Measurements from ENCODE around the gene DUSP15.

DNA sequence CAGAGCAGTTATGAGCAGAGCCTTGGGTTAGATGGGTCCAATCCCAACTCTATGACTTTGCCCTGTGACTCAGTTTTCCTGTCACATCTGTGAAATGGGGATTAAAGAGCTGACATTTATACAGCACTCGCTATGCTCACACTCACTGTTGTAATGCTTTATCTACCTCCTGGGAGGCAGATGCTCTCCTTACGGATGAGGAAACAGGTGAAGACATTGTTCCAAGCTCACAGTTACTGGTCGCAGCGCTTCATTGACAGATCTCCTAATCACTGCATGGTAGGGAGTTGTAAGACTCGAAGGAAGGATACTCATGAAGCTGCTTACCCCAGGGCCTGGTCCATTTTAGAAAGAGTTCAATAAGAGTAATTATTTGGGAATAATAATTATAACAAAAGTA lies 54.1 kb downstream of the DUSP15 start:
- no peak for TF ChIP-seq EZH2 (IDR thresholded peaks at IDR 0.05; ENCODE audit: borderline replicate concordance, low read length)
- TF ChIP-seq, protein P1, sequence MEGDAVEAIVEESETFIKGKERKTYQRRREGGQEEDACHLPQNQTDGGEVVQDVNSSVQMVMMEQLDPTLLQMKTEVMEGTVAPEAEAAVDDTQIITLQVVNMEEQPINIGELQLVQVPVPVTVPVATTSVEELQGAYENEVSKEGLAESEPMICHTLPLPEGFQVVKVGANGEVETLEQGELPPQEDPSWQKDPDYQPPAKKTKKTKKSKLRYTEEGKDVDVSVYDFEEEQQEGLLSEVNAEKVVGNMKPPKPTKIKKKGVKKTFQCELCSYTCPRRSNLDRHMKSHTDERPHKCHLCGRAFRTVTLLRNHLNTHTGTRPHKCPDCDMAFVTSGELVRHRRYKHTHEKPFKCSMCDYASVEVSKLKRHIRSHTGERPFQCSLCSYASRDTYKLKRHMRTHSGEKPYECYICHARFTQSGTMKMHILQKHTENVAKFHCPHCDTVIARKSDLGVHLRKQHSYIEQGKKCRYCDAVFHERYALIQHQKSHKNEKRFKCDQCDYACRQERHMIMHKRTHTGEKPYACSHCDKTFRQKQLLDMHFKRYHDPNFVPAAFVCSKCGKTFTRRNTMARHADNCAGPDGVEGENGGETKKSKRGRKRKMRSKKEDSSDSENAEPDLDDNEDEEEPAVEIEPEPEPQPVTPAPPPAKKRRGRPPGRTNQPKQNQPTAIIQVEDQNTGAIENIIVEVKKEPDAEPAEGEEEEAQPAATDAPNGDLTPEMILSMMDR (IDR thresholded peaks at IDR 0.05; ENCODE audit: low read length): no peak
